GM19455 (cell line): Measurements from ENCODE around the gene GADL1.

Source experiments
- ATAC-seq: cut with Tn5 transposase; IDR thresholded peaks from one replicate; pipeline ENCODE4 v1.9.1; 2021; ENCODE audit not compliant: unreplicated experiment

Gene GADL1

GRCh38 chr3:30729512-30729911, 164.9 kb downstream of the GADL1 start:
- ATAC-seq = no peak

GRCh38 chr3:30728143-30728542, 166.3 kb downstream of the GADL1 start:
- ATAC-seq = no peak

GRCh38 chr3:30724863-30725262, 169.6 kb downstream of the GADL1 start:
- no peak for ATAC-seq

GRCh38 chr3:30723211-30723610, 171.2 kb downstream of the GADL1 start:
- no peak for ATAC-seq

GRCh38 chr3:30721314-30721634, 173.2 kb downstream of the GADL1 start:
- no peak for ATAC-seq

GRCh38 chr3:30720586-30721313, 173.7 kb downstream of the GADL1 start:
- no peak for ATAC-seq

- ATAC-seq = no peak
These were observed 174.9 kb downstream of the GADL1 start for GRCh38 chr3:30719536-30719935.

- no peak for ATAC-seq
These were observed 180.5 kb downstream of the GADL1 start for GRCh38 chr3:30713885-30714503.

- ATAC-seq = no peak
These were observed 181.5 kb downstream of the GADL1 start for GRCh38 chr3:30712991-30713390.

GRCh38 chr3:30711867-30712266, 182.6 kb downstream of the GADL1 start:
- no peak for ATAC-seq

GRCh38 chr3:30711151-30711550, 183.3 kb downstream of the GADL1 start:
- no peak for ATAC-seq

GRCh38 chr3:30710017-30710416, 184.4 kb downstream of the GADL1 start:
- ATAC-seq = no peak

- no peak for ATAC-seq
These were observed 186.0 kb downstream of the GADL1 start for GRCh38 chr3:30708472-30708871.

- ATAC-seq = no peak
These were observed 186.6 kb downstream of the GADL1 start for GRCh38 chr3:30707825-30708224.

GRCh38 chr3:30704931-30705890, 189.2 kb downstream of the GADL1 start:
- ATAC-seq = no peak

- no peak for ATAC-seq
These were observed 191.5 kb downstream of the GADL1 start for GRCh38 chr3:30702828-30703397.

- ATAC-seq = no peak
These were observed 192.2 kb downstream of the GADL1 start for GRCh38 chr3:30702038-30702827.

- ATAC-seq = no peak
These were observed 193.6 kb downstream of the GADL1 start for GRCh38 chr3:30700702-30701321.

GRCh38 chr3:30699927-30700326, 194.5 kb downstream of the GADL1 start:
- no peak for ATAC-seq

GRCh38 chr3:30698549-30698948, 195.9 kb downstream of the GADL1 start:
- ATAC-seq = no peak
